Breast epithelium (tissue), 4 donors: Measurements from ENCODE around the gene GORASP1. TPM values are rescaled to one million over a fixed set of nuclear protein-coding genes. Genes with fewer than 3 reads are reported as not detected.

Experiments used
- DNase-seq, 2 donors: peaks; one replicate each; pipeline ENCODE4 v3.0.0-alpha.2; 2019; ENCODE audit warnings: low spot score in 2 of 2
- H3K27ac ChIP-seq, 2 donors: fragments of 200-600 bp; sonication (generic) in 1 of 2; one replicate each; pipeline ENCODE4 v1.5.1; 2016 to 2019; ENCODE audit warnings: mild to moderate bottlenecking in 1 of 2
- H3K27me3 ChIP-seq, 2 donors: fragments of 200-600 bp; sonication (generic) in 1 of 2; one replicate each; pipeline versions ENCODE4 v1.5.1 to v1.6.0; 2017 to 2019; ENCODE audit warnings: control low read depth in 1 of 2, mild to moderate bottlenecking in 1 of 2
- H3K36me3 ChIP-seq: fragments of 200-600 bp; one replicate; pipeline ENCODE4 v1.5.1; 2019
- H3K4me1 ChIP-seq, 2 donors: fragments of 200-600 bp; sonication (generic); one replicate each; pipeline ENCODE4 v1.5.1; 2016 to 2019; ENCODE audit warnings: control low read depth in 1 of 2
- H3K4me3 ChIP-seq, 3 donors: fragments of 200-600 bp; sonication (generic); 1 replicate in 2 of 3; 2 replicates in 1 of 3; pipeline ENCODE4 v1.5.1; 2016 to 2019; ENCODE audit warnings: mild to moderate bottlenecking in 3 of 3, moderate library complexity in 2 of 3
- H3K9me3 ChIP-seq, 2 donors: fragments of 200-600 bp; sonication (generic) in 1 of 2; one replicate each; pipeline ENCODE4 v1.5.1; 2016 to 2019; ENCODE audit warnings: control low read depth in 1 of 2
- POLR2A ChIP-seq: fragments of 450-650 bp; IDR thresholded peaks from one replicate; pipeline ENCODE4 v1.6.1; 2016; ENCODE audit warnings: antibody characterized with exemption, mild to moderate bottlenecking, moderate library complexity
- POLR2AphosphoS5 ChIP-seq, 3 donors: sonication (generic); formaldehyde crosslinking; IDR thresholded peaks; one replicate each; pipeline ENCODE4 v1.6.1; 2017; ENCODE audit warnings: antibody characterized with exemption in 3 of 3
- intact Hi-C: fragments of 100-400 bp; cut with DNase I; formaldehyde crosslinking; loops from one replicate; pipeline ENCODE4 v1.15.1; 2023; ENCODE audit warnings: low total_unique reads
- total RNA-seq, 3 donors: library from RNA; depleted of rRNA; stranded (reverse); fragments of >200 nt; gene quantifications; one replicate each; pipeline ENCODE4 v1.1.0, GENCODE V29; 2016
- TF ChIP-seq, protein P1 (sequence below), 3 donors: fragments of 450-650 bp; IDR thresholded peaks; one replicate each; pipeline ENCODE4 v1.5.1; 2016 to 2017; ENCODE audit warnings: antibody characterized with exemption in 3 of 3, mild to moderate bottlenecking in 3 of 3, moderate library complexity in 3 of 3

The GORASP1 gene
- total RNA-seq, 3 donors from 2014 or later = 58.2 to 98.8 (median 77.3) TPM

GRCh38 chr3:39137435-39137936 is 30.1 kb upstream of the GORASP1 start:
- Histone ChIP-seq H3K36me3 (no peaks in the 10 kb centered on the region), H3K4me1 (peaks cover 4 to 40% of the 10 kb centered on the region in 2 donors), H3K9me3 (no peaks in the 10 kb centered on the region), H3K27ac (no peak overlapping the region), H3K27me3 (no peaks in the 10 kb centered on the region), H3K4me3 (no peak overlapping the region)
- DNase-seq = no peak
- intact Hi-C loops = no loop called here
- TF ChIP-seq, protein P1, sequence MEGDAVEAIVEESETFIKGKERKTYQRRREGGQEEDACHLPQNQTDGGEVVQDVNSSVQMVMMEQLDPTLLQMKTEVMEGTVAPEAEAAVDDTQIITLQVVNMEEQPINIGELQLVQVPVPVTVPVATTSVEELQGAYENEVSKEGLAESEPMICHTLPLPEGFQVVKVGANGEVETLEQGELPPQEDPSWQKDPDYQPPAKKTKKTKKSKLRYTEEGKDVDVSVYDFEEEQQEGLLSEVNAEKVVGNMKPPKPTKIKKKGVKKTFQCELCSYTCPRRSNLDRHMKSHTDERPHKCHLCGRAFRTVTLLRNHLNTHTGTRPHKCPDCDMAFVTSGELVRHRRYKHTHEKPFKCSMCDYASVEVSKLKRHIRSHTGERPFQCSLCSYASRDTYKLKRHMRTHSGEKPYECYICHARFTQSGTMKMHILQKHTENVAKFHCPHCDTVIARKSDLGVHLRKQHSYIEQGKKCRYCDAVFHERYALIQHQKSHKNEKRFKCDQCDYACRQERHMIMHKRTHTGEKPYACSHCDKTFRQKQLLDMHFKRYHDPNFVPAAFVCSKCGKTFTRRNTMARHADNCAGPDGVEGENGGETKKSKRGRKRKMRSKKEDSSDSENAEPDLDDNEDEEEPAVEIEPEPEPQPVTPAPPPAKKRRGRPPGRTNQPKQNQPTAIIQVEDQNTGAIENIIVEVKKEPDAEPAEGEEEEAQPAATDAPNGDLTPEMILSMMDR (IDR thresholded peaks at IDR 0.05) = no peak
- TF ChIP-seq POLR2AphosphoS5 (IDR thresholded peaks at IDR 0.05) = no peak
- no peak for TF ChIP-seq POLR2A

GRCh38 chr3:39136533-39137434 is 29.4 kb upstream of the GORASP1 start:
- TF ChIP-seq, protein P1 (IDR thresholded peaks at IDR 0.05) = no peak
- TF ChIP-seq POLR2A = no peak
- no peak for TF ChIP-seq POLR2AphosphoS5 (IDR thresholded peaks at IDR 0.05)
- Histone ChIP-seq H3K4me3 (no peak overlapping the region), H3K9me3 (no peaks in the 10 kb centered on the region), H3K4me1 (peaks cover 0 to 33% of the 10 kb centered on the region in 2 donors), H3K36me3 (no peaks in the 10 kb centered on the region), H3K27ac (no peak overlapping the region), H3K27me3 (no peaks in the 10 kb centered on the region)
- no peak for DNase-seq
- intact Hi-C loops = no loop called here

DNA sequence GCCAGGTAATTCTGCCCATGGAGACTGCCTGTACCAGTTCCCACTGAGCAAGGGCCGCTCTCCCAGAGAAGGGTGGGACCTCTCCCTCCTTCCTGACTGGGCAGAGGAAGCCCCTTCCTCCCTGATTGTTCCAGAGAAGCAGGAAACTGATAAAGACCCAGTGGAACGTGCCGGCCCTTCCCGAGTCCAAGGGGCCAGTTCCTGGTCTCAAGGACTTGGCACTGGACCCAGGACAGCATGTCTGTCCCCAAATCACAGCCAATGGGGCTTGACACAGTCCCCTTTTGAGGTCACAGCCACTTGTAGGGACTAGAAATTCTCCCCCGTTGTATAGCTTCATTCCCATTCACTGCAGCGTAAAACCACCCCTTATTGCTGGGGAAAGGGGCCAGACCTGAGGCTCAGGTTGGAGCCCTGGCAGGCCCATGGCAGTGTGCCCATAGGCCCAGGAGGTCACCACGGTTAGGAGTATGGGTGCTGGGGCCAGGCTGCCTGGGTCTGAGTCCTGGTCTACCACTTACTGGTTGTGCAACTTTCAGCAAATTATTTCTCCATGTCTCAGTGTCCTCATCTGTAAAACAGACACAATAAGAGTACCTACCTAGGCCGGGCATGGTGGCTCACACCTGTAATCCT is 27.9 kb upstream of the GORASP1 start:
- Histone ChIP-seq H3K27me3 (no peaks in the 10 kb centered on the region), H3K4me1 (peaks cover 0 to 20% of the 10 kb centered on the region in 2 donors), H3K36me3 (no peaks in the 10 kb centered on the region), H3K9me3 (no peaks in the 10 kb centered on the region), H3K27ac (peak overlapping the region; percentile 81), H3K4me3 (no peak overlapping the region)
- TF ChIP-seq, protein P1 (IDR thresholded peaks at IDR 0.05) = no peak
- TF ChIP-seq POLR2AphosphoS5 (IDR thresholded peaks at IDR 0.05) (no peak), POLR2A (no peak)
- no peak for DNase-seq
- intact Hi-C loops = no loop called here

GRCh38 chr3:39134305-39134704 is 26.9 kb upstream of the GORASP1 start:
- Histone ChIP-seq H3K36me3 (no peaks in the 10 kb centered on the region), H3K9me3 (no peaks in the 10 kb centered on the region), H3K4me1 (peaks cover 0 to 11% of the 10 kb centered on the region in 2 donors), H3K27me3 (no peaks in the 10 kb centered on the region), H3K4me3 (no peak overlapping the region), H3K27ac (peak overlapping the region; percentile 81)
- DNase-seq = no peak
- TF ChIP-seq POLR2AphosphoS5 (IDR thresholded peaks at IDR 0.05) (no peak), POLR2A (no peak)
- TF ChIP-seq, protein P1 (IDR thresholded peaks at IDR 0.05) = no peak
- intact Hi-C loops = no loop called here

- Histone ChIP-seq H3K27ac (peak overlapping the region; percentile 81), H3K36me3 (no peaks in the 10 kb centered on the region), H3K9me3 (no peaks in the 10 kb centered on the region), H3K4me1 (peaks cover 0 to 6% of the 10 kb centered on the region in 2 donors), H3K4me3 (no peak overlapping the region), H3K27me3 (no peaks in the 10 kb centered on the region)
- no peak for DNase-seq
- intact Hi-C loops = no loop called here
- TF ChIP-seq, protein P1 (IDR thresholded peaks at IDR 0.05) = no peak
- TF ChIP-seq POLR2AphosphoS5 (IDR thresholded peaks at IDR 0.05) (no peak), POLR2A (no peak)
These were observed 26.4 kb upstream of the GORASP1 start for GRCh38 chr3:39133822-39134221.
